Measurements from ENCODE around the gene L3MBTL4.
"Not testable (repeated sequence)": the region's sequence is repeated elsewhere in the genome, so short reads cannot be mapped to it uniquely, and the experiment has no call there.

The L3MBTL4 gene

GRCh38 chr18:6115710-6116109 is 299.0 kb downstream of the L3MBTL4 start:
- DNase-seq = no peak

GRCh38 chr18:6113650-6114049 is 301.1 kb downstream of the L3MBTL4 start:
- DNase-seq = no peak

- DNase-seq = no peak
These were observed 303.0 kb downstream of the L3MBTL4 start for GRCh38 chr18:6111726-6112125.

- DNase-seq = no peak
These were observed 305.0 kb downstream of the L3MBTL4 start for GRCh38 chr18:6109743-6110142.

- DNase-seq = no peak
These were observed 306.9 kb downstream of the L3MBTL4 start for GRCh38 chr18:6107794-6108193.

- DNase-seq = no peak
These were observed 308.5 kb downstream of the L3MBTL4 start for GRCh38 chr18:6106091-6106685.

- DNase-seq = no peak
These were observed 311.0 kb downstream of the L3MBTL4 start for GRCh38 chr18:6103741-6104140.

- DNase-seq = no peak
These were observed 318.0 kb downstream of the L3MBTL4 start for GRCh38 chr18:6096730-6097129.

- no peak for DNase-seq
These were observed 326.3 kb downstream of the L3MBTL4 start for GRCh38 chr18:6088432-6088831.

GRCh38 chr18:6086731-6087130 is 328.0 kb downstream of the L3MBTL4 start:
- no peak for DNase-seq

- no peak for DNase-seq
These were observed 335.3 kb downstream of the L3MBTL4 start for GRCh38 chr18:6079406-6079805.

- no peak for DNase-seq
These were observed 335.8 kb downstream of the L3MBTL4 start for GRCh38 chr18:6078877-6079276.

GRCh38 chr18:6072423-6072822 is 342.3 kb downstream of the L3MBTL4 start:
- not testable (repeated sequence) for DNase-seq

- DNase-seq = no peak
These were observed 345.2 kb downstream of the L3MBTL4 start for GRCh38 chr18:6069539-6069938.

- no peak for DNase-seq
These were observed 345.6 kb downstream of the L3MBTL4 start for GRCh38 chr18:6069103-6069502.

- no peak for DNase-seq
These were observed 354.6 kb downstream of the L3MBTL4 start for GRCh38 chr18:6060149-6060548.

GRCh38 chr18:6059551-6059950 is 355.2 kb downstream of the L3MBTL4 start:
- no peak for DNase-seq

- DNase-seq = peak in 4 of 56 donors; percentile 6 to 55 (median 16)
These were observed 355.8 kb downstream of the L3MBTL4 start for GRCh38 chr18:6058941-6059340.

- DNase-seq = no peak
These were observed 357.1 kb downstream of the L3MBTL4 start for GRCh38 chr18:6057604-6058003.

GRCh38 chr18:6056171-6056910 is 358.4 kb downstream of the L3MBTL4 start:
- no peak for DNase-seq

GRCh38 chr18:6055711-6056110 is 359.0 kb downstream of the L3MBTL4 start:
- DNase-seq = peak in 1 of 56 donors; percentile 27

GRCh38 chr18:6054256-6054842 is 360.4 kb downstream of the L3MBTL4 start:
- DNase-seq = no peak

GRCh38 chr18:6052449-6052913 is 362.2 kb downstream of the L3MBTL4 start:
- DNase-seq = no peak

All from nucleus accumbens (tissue), 56 donors.